Endothelial cell of umbilical vein (primary cell): Measurements from ENCODE around the gene SMS. TPM values are rescaled to one million over a fixed set of nuclear protein-coding genes. Genes with fewer than 3 reads are reported as not detected.

ENCODE experiments used
- BruUV-seq: library from RNA; stranded (reverse); fragments of 400-500 nt; replicated peaks from 2 replicates; lab custom pipeline; 2021; lab: Mats Ljungman, UMichigan
- CTCF ChIA-PET: fragments of 300-600, 350-600 bp; sonication (Branson Sonifier 250); formaldehyde crosslinking; loops from one replicate; lab custom pipeline; 2021; ENCODE audit warnings: antibody characterized with exemption, inconsistent platforms; lab: Charles Lee
- POLR2A ChIA-PET: fragments of 300-600, 350-600 bp; sonication (Branson Sonifier 250); formaldehyde crosslinking; loops from one replicate; lab custom pipeline; 2021; ENCODE audit warnings: antibody characterized with exemption, inconsistent platforms; lab: Charles Lee
- DNase-seq: peaks from one replicate; pipeline ENCODE4 v3.0.0-alpha.2; 2011; ENCODE audit warnings: low read depth, low spot score
- FAIRE-seq: peaks from 2 replicates; lab custom pipeline; 2011; peaks lifted over from hg19 to GRCh38; lab: Jason Lieb, UNC
- H2AFZ ChIP-seq: 2 replicates; pipeline ENCODE4 v1.6.0; 2012; ENCODE audit warnings: low read depth, low read length, control low read depth, inconsistent platforms
- H3K27ac ChIP-seq: 2 replicates; pipeline ENCODE4 v1.5.1; 2011; ENCODE audit warnings: low read depth, mild to moderate bottlenecking, control low read depth, low read length, moderate library complexity; ENCODE audit not compliant: insufficient read depth
- H3K27me3 ChIP-seq, 2 experiments: 2 replicates each; pipeline versions ENCODE4 v1.6.0 to v1.6.1; 2011; ENCODE audit warnings: low read length in 2 of 2, mixed read lengths in 1 of 2; ENCODE audit not compliant: control insufficient read depth in 2 of 2, insufficient read depth in 2 of 2
- H3K36me3 ChIP-seq, 2 experiments: 2 replicates in 1 of 2; 3 replicates in 1 of 2; pipeline ENCODE4 v1.5.1; 2011; ENCODE audit warnings: low read length in 2 of 2, mild to moderate bottlenecking in 1 of 2, moderate library complexity in 1 of 2; ENCODE audit not compliant: control insufficient read depth in 2 of 2, insufficient read depth in 2 of 2; ENCODE audit errors: extremely low read depth in 1 of 2
- H3K4me1 ChIP-seq: 3 replicates; pipeline ENCODE4 v1.5.1; 2011; ENCODE audit warnings: mild to moderate bottlenecking, low read length; ENCODE audit not compliant: control insufficient read depth, insufficient read depth; ENCODE audit errors: extremely low read depth
- H3K4me2 ChIP-seq: 2 replicates; pipeline ENCODE4 v1.6.1; 2011; ENCODE audit warnings: low read length, control low read depth, mixed read lengths; ENCODE audit not compliant: insufficient read depth
- H3K4me3 ChIP-seq, 3 experiments: fragments of 200-600 bp in 1 of 3; sonication (generic), shearing (Covaris generic) in 1 of 3; replicated peaks in 1 of 3; 2 replicates each; pipeline ENCODE4 v1.5.1; 2011 to 2016; ENCODE audit warnings: control low read depth in 3 of 3, low read length in 3 of 3, mild to moderate bottlenecking in 2 of 3, inconsistent platforms in 1 of 3, low read depth in 1 of 3, moderate library complexity in 1 of 3; ENCODE audit not compliant: insufficient read depth in 1 of 3
- H3K79me2 ChIP-seq: 2 replicates; pipeline ENCODE4 v1.6.0; 2012; ENCODE audit warnings: low read length, inconsistent platforms; ENCODE audit not compliant: control insufficient read depth, insufficient read depth
- H3K9ac ChIP-seq: replicated peaks from 2 replicates; pipeline ENCODE3; 2011; ENCODE audit warnings: low read length, control low read depth; ENCODE audit not compliant: insufficient read depth; ENCODE audit errors: extremely low read depth
- H3K9me1 ChIP-seq: replicated peaks from 3 replicates; pipeline ENCODE4 v1.6.0; 2011; ENCODE audit warnings: mild to moderate bottlenecking, low read length; ENCODE audit not compliant: control insufficient read depth, insufficient read depth; ENCODE audit errors: extremely low read depth
- H3K9me3 ChIP-seq: replicated peaks from 2 replicates; pipeline ENCODE4 v1.5.1; 2012; ENCODE audit warnings: low read length, inconsistent platforms; ENCODE audit not compliant: control insufficient read depth, insufficient read depth
- H4K20me1 ChIP-seq: replicated peaks from 2 replicates; pipeline ENCODE3; 2011; ENCODE audit warnings: mild to moderate bottlenecking, low read length; ENCODE audit not compliant: control insufficient read depth, insufficient read depth; ENCODE audit errors: extremely low read depth
- FOS ChIP-seq: IDR thresholded peaks from 2 replicates; pipeline ENCODE4 v1.6.1; 2011; ENCODE audit warnings: mild to moderate bottlenecking, low read length, moderate library complexity, borderline replicate concordance; ENCODE audit not compliant: insufficient read depth
- GATA2 ChIP-seq: IDR thresholded peaks from 2 replicates; pipeline ENCODE4 v1.7.0; 2011; ENCODE audit warnings: low read depth, mild to moderate bottlenecking, moderate library complexity, mixed read lengths, low read length; ENCODE audit not compliant: insufficient read length, insufficient read depth
- JUN ChIP-seq: IDR thresholded peaks from 2 replicates; pipeline ENCODE4 v1.6.1; 2011; ENCODE audit warnings: borderline replicate concordance, low read depth; ENCODE audit not compliant: insufficient read length, insufficient read depth
- POLR2AphosphoS5 ChIP-seq: IDR thresholded peaks from 2 replicates; pipeline ENCODE4 v1.6.1; 2012; ENCODE audit warnings: low read depth, mild to moderate bottlenecking, control low read depth, low read length, moderate library complexity; ENCODE audit not compliant: insufficient read depth
- dilution Hi-C: fragments of 300-500 bp; cut with MboI; formaldehyde crosslinking; loops from one replicate; pipeline ENCODE4 v1.15.0; 2019; ENCODE audit warnings: low sequenced_read_pairs; ENCODE audit not compliant: extremely low pct_ligation_motif_present
- intact Hi-C: fragments of 100-400 bp; cut with micrococcal nuclease; formaldehyde crosslinking; loops from one replicate; pipeline ENCODE4 v1.10.0; 2022
- polyA plus RNA-seq, 4 experiments: library from polyadenylated mRNA; depleted of rRNA in 3 of 4; stranded (reverse) in 3 of 4; unstranded in 1 of 4; fragments of >200 nt; gene quantifications; 2 replicates each; pipeline versions ENCODE4 v1.2.1 to v1.2.3, GENCODE V29; 2011 to 2012; ENCODE audit warnings: missing spikeins in 1 of 4
- total RNA-seq: library from RNA; stranded (reverse); gene quantifications from 2 replicates; pipeline ENCODE4 v1.2.3, GENCODE V29; 2021
- TF ChIP-seq, protein P1 (sequence below), 2 donors: IDR thresholded peaks; 1 replicate in 1 of 2; 2 replicates in 1 of 2; pipeline ENCODE4 v1.5.1; 2011; ENCODE audit warnings: low read length in 2 of 2, mild to moderate bottlenecking in 2 of 2, moderate library complexity in 2 of 2, control low read depth in 1 of 2, inconsistent platforms in 1 of 2, low read depth in 1 of 2; ENCODE audit not compliant: insufficient read depth in 1 of 2; ENCODE audit errors: extremely low read depth in 1 of 2

Gene SMS
- total and polyA plus RNA-seq, 2 donors (not counting 3 experiments of a cell fraction or from before 2014, with no cell fraction given): 57.1 to 173 TPM

DNA sequence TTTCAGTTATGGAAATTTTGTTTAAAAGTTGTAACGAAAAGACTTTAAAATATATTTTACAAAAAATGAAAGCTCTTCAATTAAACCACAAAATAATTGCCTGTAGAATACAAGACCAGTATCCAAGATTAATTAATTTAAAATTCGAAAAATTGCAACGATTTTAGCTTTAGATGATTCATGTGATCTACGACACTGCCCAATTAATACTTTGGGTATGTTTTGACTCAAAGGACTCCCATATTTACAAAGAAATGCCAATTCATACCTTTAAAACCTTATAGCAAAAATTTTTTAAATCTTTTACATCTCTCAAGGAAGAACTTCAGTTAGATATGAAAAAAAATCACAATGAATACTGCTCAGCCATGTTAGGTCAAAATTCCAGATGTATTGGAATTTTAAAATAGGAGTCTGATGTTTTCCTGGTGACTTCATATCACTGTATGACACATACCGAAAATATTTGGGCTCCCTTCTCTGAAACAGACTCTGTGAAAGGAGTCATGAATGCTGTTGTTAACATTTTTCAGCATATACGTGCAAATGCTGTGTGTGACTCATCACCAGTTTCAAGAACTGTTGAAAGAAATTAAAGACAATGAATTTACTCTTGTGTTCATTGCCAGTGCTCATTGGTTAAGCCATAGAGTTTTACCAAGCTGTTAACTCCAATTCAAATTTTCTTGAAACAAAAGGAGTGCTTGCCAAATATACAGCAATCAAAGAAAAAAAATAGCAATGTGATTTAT is 13.8 kb upstream of the SMS start:
- Histone ChIP-seq H3K27ac (peak overlapping the region; percentile 94), H3K4me1 (peaks cover 25% of the 10 kb centered on the region), H3K79me2 (no peaks in the 10 kb centered on the region), H3K4me2 (peak overlapping the region; percentile 89), H3K9ac (peak overlapping the region; percentile 91), H3K36me3 (no peaks in the 10 kb centered on the region), H3K9me1 (no peaks in the 10 kb centered on the region), H3K4me3 (peak overlapping the region in 2 of 3 experiments; percentile 13 to 45), H2AFZ (no peak overlapping the region), H4K20me1 (no peaks in the 10 kb centered on the region), H3K9me3 (no peaks in the 10 kb centered on the region), H3K27me3 (no peaks in the 10 kb centered on the region)
- dilution Hi-C loops: no loop called here
- peak; percentile 93 for DNase-seq
- CTCF ChIA-PET: interaction anchor here (0.8 to 2.7 kb wide), 5 partner anchors 20 to 1399 kb away, joined by 3 to 10 read pairs (median 3); no protein-coding TSS in a partner anchor
- POLR2A ChIA-PET: interaction anchor here (1.3 kb wide), 1 partner anchor 27 kb away, joined by 5 read pairs; no protein-coding TSS in a partner anchor
- TF ChIP-seq GATA2: no peak
- peak; percentile 96 for TF ChIP-seq JUN
- no peak for TF ChIP-seq POLR2AphosphoS5
- TF ChIP-seq, protein P1, sequence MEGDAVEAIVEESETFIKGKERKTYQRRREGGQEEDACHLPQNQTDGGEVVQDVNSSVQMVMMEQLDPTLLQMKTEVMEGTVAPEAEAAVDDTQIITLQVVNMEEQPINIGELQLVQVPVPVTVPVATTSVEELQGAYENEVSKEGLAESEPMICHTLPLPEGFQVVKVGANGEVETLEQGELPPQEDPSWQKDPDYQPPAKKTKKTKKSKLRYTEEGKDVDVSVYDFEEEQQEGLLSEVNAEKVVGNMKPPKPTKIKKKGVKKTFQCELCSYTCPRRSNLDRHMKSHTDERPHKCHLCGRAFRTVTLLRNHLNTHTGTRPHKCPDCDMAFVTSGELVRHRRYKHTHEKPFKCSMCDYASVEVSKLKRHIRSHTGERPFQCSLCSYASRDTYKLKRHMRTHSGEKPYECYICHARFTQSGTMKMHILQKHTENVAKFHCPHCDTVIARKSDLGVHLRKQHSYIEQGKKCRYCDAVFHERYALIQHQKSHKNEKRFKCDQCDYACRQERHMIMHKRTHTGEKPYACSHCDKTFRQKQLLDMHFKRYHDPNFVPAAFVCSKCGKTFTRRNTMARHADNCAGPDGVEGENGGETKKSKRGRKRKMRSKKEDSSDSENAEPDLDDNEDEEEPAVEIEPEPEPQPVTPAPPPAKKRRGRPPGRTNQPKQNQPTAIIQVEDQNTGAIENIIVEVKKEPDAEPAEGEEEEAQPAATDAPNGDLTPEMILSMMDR (IDR thresholded peaks at IDR 0.05; ENCODE audit: extremely low read depth in 1 of 2, insufficient read depth in 1 of 2, low read depth in 1 of 2, low read length in 2 of 2): no peak
- peak; percentile 85 for TF ChIP-seq FOS
- intact Hi-C loops: loop anchor here (1.0 to 5.0 kb wide), 5 partner anchors 14 to 1409 kb away; partner anchors contain the start of genes MBTPS2 and SMS
- no TSS peak for BruUV-seq
- FAIRE-seq: peak; percentile 96
